Measurements from ENCODE around the gene UTP3. TPM values are rescaled to one million over a fixed set of nuclear protein-coding genes. Genes with fewer than 3 reads are reported as not detected.

The UTP3 gene
- total and polyA plus RNA-seq, 4 experiments from 2014 or later, result 4.7 to 45.3 (median 30.2) TPM

GRCh38 chr4:70703619-70704214, 15.4 kb downstream of the UTP3 start:
- H3K4me1 ChIP-seq (ENCODE audit: insufficient read depth, low read length), result peaks cover 28% of the 10 kb centered on the region
- Mint-ChIP-seq H3K36me3 (peaks cover 0 to 12% of the 10 kb centered on the region in 2 donors), H3K27me3 (no peaks in the 10 kb centered on the region), H3K4me1 (peaks cover 17 to 24% (median 20%) of the 10 kb centered on the region in 4 donors), H3K9me3 (no peaks in the 10 kb centered on the region), H3K4me3 (peak overlapping the region; percentile 87 to 94 (median 91)), H3K27ac (peak overlapping the region; percentile 89 to 97 (median 95))
- no peaks in the 10 kb centered on the region for H3K36me3 ChIP-seq (ENCODE audit: insufficient read depth, low read length)
- peak overlapping the region; percentile 79 for H3K27ac ChIP-seq (ENCODE audit: low read depth, low read length)
- no peaks in the 10 kb centered on the region for H3K9me3 ChIP-seq (ENCODE audit: control insufficient read depth in 1 of 2, low read length in 2 of 2)
- ChIA-PET POLR2A (ENCODE audit: partially characterized antibody) (interaction anchor here (0.6 to 7.7 kb wide), 7 partner anchors 12 to 306 kb away, joined by 3 to 174 read pairs (median 31); partner anchors contain the start of genes DCK, GRSF1, RUFY3 and UTP3), CTCF (ENCODE audit: partially characterized antibody) (interaction anchor here (0.8 to 9.5 kb wide), 13 partner anchors 12 to 293 kb away, joined by 3 to 134 read pairs (median 4); partner anchors contain the start of genes RUFY3 and UTP3)
- H3K4me3 ChIP-seq (ENCODE audit: low read length in 2 of 2), result peak overlapping the region in 1 of 2 donors; percentile 38
- no peak for DNase-seq
- intact Hi-C loops (cut with micrococcal nuclease), result loop anchor here (2.0 kb wide), 1 partner anchor 19 kb away; no protein-coding TSS in a partner anchor
- H3K27me3 ChIP-seq (ENCODE audit: insufficient read depth, low read length), result no peaks in the 10 kb centered on the region

DNA sequence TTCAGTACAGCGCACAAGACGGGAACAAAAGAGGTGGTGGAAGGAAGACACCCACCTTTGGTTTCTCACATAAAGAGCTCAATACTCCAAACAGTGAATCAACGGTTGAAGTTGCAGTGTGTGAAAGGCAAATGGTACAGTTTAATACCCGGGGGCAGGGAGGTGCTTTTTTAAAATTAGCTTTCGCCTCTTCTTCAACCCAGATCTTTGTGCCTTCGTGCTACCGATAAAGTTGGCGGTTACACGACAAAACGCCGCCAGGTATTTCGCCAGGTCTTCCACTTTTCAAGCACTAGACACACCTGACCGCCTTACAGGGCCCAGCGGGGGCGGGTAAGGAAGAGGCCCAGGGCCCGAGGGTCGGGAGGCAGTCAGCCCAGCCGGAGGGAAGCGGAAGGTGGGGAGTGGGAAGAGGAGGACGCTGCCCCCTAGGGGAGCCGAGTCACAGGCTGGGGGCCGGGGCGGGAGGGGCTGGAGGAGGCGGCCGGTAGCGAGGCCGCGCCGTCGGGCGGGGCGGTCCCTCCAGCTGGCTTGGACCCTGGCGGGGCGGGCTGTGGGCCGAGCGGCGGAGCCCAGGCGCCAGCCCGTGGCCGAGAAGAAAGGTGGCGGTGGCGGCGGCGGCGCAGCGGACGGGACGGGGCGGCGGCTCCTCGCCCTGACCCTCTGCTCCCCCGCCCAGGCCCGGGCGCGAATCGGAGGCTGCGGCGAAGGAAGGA, 16.0 kb downstream of the UTP3 start:
- DNase-seq, result peak; percentile 43 to 73 (median 49)
- no peaks in the 10 kb centered on the region for H3K9me3 Mint-ChIP-seq
- H3K27ac Mint-ChIP-seq, result peak overlapping the region; percentile 89 to 97 (median 95)
- Histone ChIP-seq H3K9me3 (ENCODE audit: control insufficient read depth in 1 of 2, low read length in 2 of 2) (no peaks in the 10 kb centered on the region), H3K4me1 (ENCODE audit: insufficient read depth, low read length) (peaks cover 28% of the 10 kb centered on the region), H3K27ac (ENCODE audit: low read depth, low read length) (peak overlapping the region; percentile 79), H3K27me3 (ENCODE audit: insufficient read depth, low read length) (no peaks in the 10 kb centered on the region), H3K36me3 (ENCODE audit: insufficient read depth, low read length) (no peaks in the 10 kb centered on the region), H3K4me3 (ENCODE audit: low read length in 2 of 2) (peak overlapping the region; percentile 32 to 38)
- peaks cover 17 to 27% (median 20%) of the 10 kb centered on the region in 4 donors for H3K4me1 Mint-ChIP-seq
- peaks cover 0 to 12% of the 10 kb centered on the region in 2 donors for H3K36me3 Mint-ChIP-seq
- ChIA-PET CTCF (ENCODE audit: partially characterized antibody) (interaction anchor here (0.8 to 9.5 kb wide), 18 partner anchors 10 to 292 kb away, joined by 3 to 134 read pairs (median 4); partner anchors contain the start of genes RUFY3 and UTP3), POLR2A (ENCODE audit: partially characterized antibody) (interaction anchor here (0.6 to 7.7 kb wide), 13 partner anchors 11 to 306 kb away, joined by 3 to 174 read pairs (median 5); partner anchors contain the start of genes DCK, GRSF1, RUFY3 and UTP3)
- H3K27me3 Mint-ChIP-seq, result no peaks in the 10 kb centered on the region
- intact Hi-C loops (cut with micrococcal nuclease), result loop anchor here (2.0 kb wide), 1 partner anchor 18 kb away; no protein-coding TSS in a partner anchor
- peak overlapping the region; percentile 87 to 94 (median 91) for H3K4me3 Mint-ChIP-seq

GRCh38 chr4:70704931-70705182, 16.5 kb downstream of the UTP3 start:
- no peak overlapping the region for H3K27ac Mint-ChIP-seq
- H3K4me3 Mint-ChIP-seq, result peak overlapping the region in 6 of 8 donors; percentile 31 to 96 (median 46)
- intact Hi-C loops (cut with micrococcal nuclease), result loop anchor here (1.0 to 2.0 kb wide), 4 partner anchors 17 to 134 kb away; partner anchors contain the start of genes GRSF1 and UTP3
- DNase-seq, result peak in 1 of 5 donors; percentile 57
- POLR2A ChIA-PET (ENCODE audit: partially characterized antibody), result interaction anchor here (0.6 to 7.7 kb wide), 12 partner anchors 14 to 305 kb away, joined by 3 to 174 read pairs (median 6); partner anchors contain the start of genes DCK, GRSF1, RUFY3 and UTP3
- Histone ChIP-seq H3K4me3 (ENCODE audit: low read length in 2 of 2) (peak overlapping the region in 1 of 2 donors; percentile 71), H3K36me3 (ENCODE audit: insufficient read depth, low read length) (no peaks in the 10 kb centered on the region), H3K27ac (ENCODE audit: low read depth, low read length) (peak overlapping the region; percentile 79), H3K4me1 (ENCODE audit: insufficient read depth, low read length) (peaks cover 28% of the 10 kb centered on the region), H3K9me3 (ENCODE audit: control insufficient read depth in 1 of 2, low read length in 2 of 2) (no peaks in the 10 kb centered on the region), H3K27me3 (ENCODE audit: insufficient read depth, low read length) (no peaks in the 10 kb centered on the region)
- peaks cover 0 to 12% of the 10 kb centered on the region in 2 donors for H3K36me3 Mint-ChIP-seq
- peaks cover 17 to 32% (median 23%) of the 10 kb centered on the region in 4 donors for H3K4me1 Mint-ChIP-seq
- no peaks in the 10 kb centered on the region for H3K9me3 Mint-ChIP-seq
- CTCF ChIA-PET (ENCODE audit: partially characterized antibody), result interaction anchor here (0.8 to 9.5 kb wide), 10 partner anchors 10 to 289 kb away, joined by 3 to 134 read pairs (median 5); partner anchors contain the start of genes GRSF1, RUFY3 and UTP3
- H3K27me3 Mint-ChIP-seq, result no peaks in the 10 kb centered on the region

- CTCF ChIA-PET (ENCODE audit: partially characterized antibody), result interaction anchor here (0.7 to 9.5 kb wide), 12 partner anchors 9 to 289 kb away, joined by 3 to 134 read pairs (median 5); partner anchors contain the start of genes GRSF1, RUFY3 and UTP3
- no peaks in the 10 kb centered on the region for H3K9me3 ChIP-seq (ENCODE audit: control insufficient read depth in 1 of 2, low read length in 2 of 2)
- H3K4me1 ChIP-seq (ENCODE audit: insufficient read depth, low read length), result peaks cover 28% of the 10 kb centered on the region
- Mint-ChIP-seq H3K27ac (peak overlapping the region; percentile 94 to 97 (median 96)), H3K27me3 (no peaks in the 10 kb centered on the region), H3K4me1 (peaks cover 18 to 35% (median 27%) of the 10 kb centered on the region in 4 donors), H3K4me3 (peak overlapping the region; percentile 92 to 97 (median 94)), H3K36me3 (peaks cover 0 to 12% of the 10 kb centered on the region in 2 donors), H3K9me3 (no peaks in the 10 kb centered on the region)
- peak overlapping the region; percentile 45 to 71 for H3K4me3 ChIP-seq (ENCODE audit: low read length in 2 of 2)
- intact Hi-C loops (cut with micrococcal nuclease), result loop anchor here (1.0 to 2.0 kb wide), 4 partner anchors 17 to 134 kb away; partner anchors contain the start of genes GRSF1 and UTP3
- no peaks in the 10 kb centered on the region for H3K36me3 ChIP-seq (ENCODE audit: insufficient read depth, low read length)
- POLR2A ChIA-PET (ENCODE audit: partially characterized antibody), result interaction anchor here (0.6 to 7.7 kb wide), 17 partner anchors 13 to 304 kb away, joined by 3 to 174 read pairs (median 4); partner anchors contain the start of genes DCK, GRSF1, RUFY3 and UTP3
- DNase-seq, result peak; percentile 72 to 79 (median 75)
- peak overlapping the region; percentile 79 for H3K27ac ChIP-seq (ENCODE audit: low read depth, low read length)
- no peaks in the 10 kb centered on the region for H3K27me3 ChIP-seq (ENCODE audit: insufficient read depth, low read length)
These were observed 17.1 kb downstream of the UTP3 start for GRCh38 chr4:70705183-70706043.

- peak overlapping the region; percentile 92 to 97 (median 94) for H3K4me3 Mint-ChIP-seq
These were observed 17.7 kb downstream of the UTP3 start for GRCh38 chr4:70706044-70706461.

GRCh38 chr4:70706516-70706915, 18.2 kb downstream of the UTP3 start:
- Histone ChIP-seq H3K36me3 (ENCODE audit: insufficient read depth, low read length) (no peaks in the 10 kb centered on the region), H3K9me3 (ENCODE audit: control insufficient read depth in 1 of 2, low read length in 2 of 2) (no peaks in the 10 kb centered on the region), H3K4me1 (ENCODE audit: insufficient read depth, low read length) (peaks cover 33% of the 10 kb centered on the region), H3K27ac (ENCODE audit: low read depth, low read length) (peak overlapping the region; percentile 79), H3K4me3 (ENCODE audit: low read length in 2 of 2) (peak overlapping the region in 1 of 2 donors; percentile 71), H3K27me3 (ENCODE audit: insufficient read depth, low read length) (no peaks in the 10 kb centered on the region)
- Mint-ChIP-seq H3K36me3 (peaks cover 0 to 12% of the 10 kb centered on the region in 2 donors), H3K4me3 (peak overlapping the region; percentile 92 to 97 (median 94)), H3K9me3 (no peaks in the 10 kb centered on the region), H3K27me3 (no peaks in the 10 kb centered on the region), H3K4me1 (peaks cover 20 to 40% (median 29%) of the 10 kb centered on the region in 4 donors), H3K27ac (peak overlapping the region; percentile 94 to 97 (median 96))
- ChIA-PET CTCF (ENCODE audit: partially characterized antibody) (interaction anchor here (0.7 to 9.5 kb wide), 7 partner anchors 15 to 288 kb away, joined by 3 to 134 read pairs (median 5); partner anchors contain the start of genes GRSF1, RUFY3 and UTP3), POLR2A (ENCODE audit: partially characterized antibody) (interaction anchor here (1.0 to 7.7 kb wide), 10 partner anchors 12 to 290 kb away, joined by 3 to 174 read pairs (median 6); partner anchors contain the start of genes DCK, GRSF1, RUFY3 and UTP3)
- intact Hi-C loops (cut with micrococcal nuclease), result no loop called here
- DNase-seq, result no peak

More at GRCh38 chr4:70706044-70706461, 17.7 kb downstream of the UTP3 start:
- H3K4me3 ChIP-seq (ENCODE audit: low read length in 2 of 2), result peak overlapping the region; percentile 45 to 71
- H3K4me1 ChIP-seq (ENCODE audit: insufficient read depth, low read length), result peaks cover 29% of the 10 kb centered on the region
- no peak for DNase-seq
- intact Hi-C loops (cut with micrococcal nuclease), result no loop called here
- no peaks in the 10 kb centered on the region for H3K9me3 Mint-ChIP-seq
- no peaks in the 10 kb centered on the region for H3K27me3 Mint-ChIP-seq
- ChIA-PET CTCF (ENCODE audit: partially characterized antibody) (interaction anchor here (0.7 to 9.5 kb wide), 8 partner anchors 15 to 288 kb away, joined by 3 to 134 read pairs (median 5); partner anchors contain the start of genes GRSF1, RUFY3 and UTP3), POLR2A (ENCODE audit: partially characterized antibody) (interaction anchor here (1.0 to 7.7 kb wide), 12 partner anchors 13 to 291 kb away, joined by 3 to 174 read pairs (median 6); partner anchors contain the start of genes DCK, GRSF1, RUFY3 and UTP3)
- H3K27ac ChIP-seq (ENCODE audit: low read depth, low read length), result peak overlapping the region; percentile 79
- peak overlapping the region; percentile 94 to 97 (median 96) for H3K27ac Mint-ChIP-seq
- peaks cover 0 to 12% of the 10 kb centered on the region in 2 donors for H3K36me3 Mint-ChIP-seq
- H3K36me3 ChIP-seq (ENCODE audit: insufficient read depth, low read length), result no peaks in the 10 kb centered on the region
- H3K27me3 ChIP-seq (ENCODE audit: insufficient read depth, low read length), result no peaks in the 10 kb centered on the region
- peaks cover 18 to 35% (median 27%) of the 10 kb centered on the region in 4 donors for H3K4me1 Mint-ChIP-seq
- H3K9me3 ChIP-seq (ENCODE audit: control insufficient read depth in 1 of 2, low read length in 2 of 2), result no peaks in the 10 kb centered on the region

Measured in CD4-positive, alpha-beta memory T cell (primary cell).